Measurements from ENCODE around the gene NTRK3.

The NTRK3 gene

GRCh38 chr15:88108991-88109390, 147.5 kb downstream of the NTRK3 start:
- Histone ChIP-seq H3K4me3 (replicated peaks; ENCODE audit: insufficient read depth, low read length) (no peak overlapping the region), H3K27me3 (ENCODE audit: insufficient read depth, poor library complexity, severe bottlenecking) (no peaks in the 10 kb centered on the region), H3K27ac (replicated peaks) (no peak overlapping the region)
- TF ChIP-seq SPI1 (IDR thresholded peaks at IDR 0.05; ENCODE audit: borderline replicate concordance, low read depth) (no peak), CTCF (IDR thresholded peaks at IDR 0.05; ENCODE audit: insufficient read depth, low read length) (no peak), POLR2AphosphoS5 (IDR thresholded peaks at IDR 0.05; ENCODE audit: low read depth) (no peak), GABPA (IDR thresholded peaks at IDR 0.05; ENCODE audit: low read depth) (no peak), REST (IDR thresholded peaks at IDR 0.05; ENCODE audit: insufficient replicate concordance, low read depth) (no peak)
- DNase-seq (ENCODE audit: low read depth in 1 of 2, low spot score in 1 of 2), result no peak

- Histone ChIP-seq H3K27ac (replicated peaks) (no peak overlapping the region), H3K4me3 (replicated peaks; ENCODE audit: insufficient read depth, low read length) (no peak overlapping the region), H3K27me3 (ENCODE audit: insufficient read depth, poor library complexity, severe bottlenecking) (no peaks in the 10 kb centered on the region)
- no peak for DNase-seq (ENCODE audit: low read depth in 1 of 2, low spot score in 1 of 2)
- TF ChIP-seq POLR2AphosphoS5 (IDR thresholded peaks at IDR 0.05; ENCODE audit: low read depth), result no peak
- TF ChIP-seq SPI1 (IDR thresholded peaks at IDR 0.05; ENCODE audit: borderline replicate concordance, low read depth), result no peak
- no peak for TF ChIP-seq GABPA (IDR thresholded peaks at IDR 0.05; ENCODE audit: low read depth)
- no peak for TF ChIP-seq CTCF (IDR thresholded peaks at IDR 0.05; ENCODE audit: insufficient read depth, low read length)
- TF ChIP-seq REST (IDR thresholded peaks at IDR 0.05; ENCODE audit: insufficient replicate concordance, low read depth), result no peak
These were observed 148.1 kb downstream of the NTRK3 start for GRCh38 chr15:88108477-88108876.

GRCh38 chr15:88106074-88106473, 150.5 kb downstream of the NTRK3 start:
- Histone ChIP-seq H3K27ac (replicated peaks) (no peak overlapping the region), H3K4me3 (replicated peaks; ENCODE audit: insufficient read depth, low read length) (no peak overlapping the region), H3K27me3 (ENCODE audit: insufficient read depth, poor library complexity, severe bottlenecking) (no peaks in the 10 kb centered on the region)
- DNase-seq (ENCODE audit: low read depth in 1 of 2, low spot score in 1 of 2), result no peak
- TF ChIP-seq CTCF (IDR thresholded peaks at IDR 0.05; ENCODE audit: insufficient read depth, low read length) (no peak), REST (IDR thresholded peaks at IDR 0.05; ENCODE audit: insufficient replicate concordance, low read depth) (no peak)
